Measurements from ENCODE around the gene PDCD1LG2.
"Not testable (repeated sequence)": the region's sequence is repeated elsewhere in the genome, so short reads cannot be mapped to it uniquely, and the experiment has no call there.

The PDCD1LG2 gene

GRCh38 chr9:5569891-5570290 is 59.6 kb downstream of the PDCD1LG2 start:
- Histone ChIP-seq H3K27ac (ENCODE audit: low read depth, low read length) (no peak overlapping the region), H3K4me1 (ENCODE audit: control insufficient read depth, insufficient read depth, low read length) (peaks cover 4% of the 10 kb centered on the region), H3K9me3 (ENCODE audit: control insufficient read depth, insufficient read depth, low read length) (no peaks in the 10 kb centered on the region), H3K9ac (ENCODE audit: low read depth, low read length) (no peak overlapping the region), H3K4me3 (ENCODE audit: low read depth, low read length) (no peak overlapping the region), H3K27me3 (ENCODE audit: control insufficient read depth, insufficient read depth, low read length) (no peaks in the 10 kb centered on the region), H3K36me3 (ENCODE audit: control insufficient read depth, insufficient read depth, low read length) (no peaks in the 10 kb centered on the region)

- H3K27ac ChIP-seq (ENCODE audit: low read depth, low read length): no peak overlapping the region
- no peaks in the 10 kb centered on the region for H3K27me3 ChIP-seq (ENCODE audit: control insufficient read depth, insufficient read depth, low read length)
- H3K4me1 ChIP-seq (ENCODE audit: control insufficient read depth, insufficient read depth, low read length): peaks cover 4% of the 10 kb centered on the region
- no peaks in the 10 kb centered on the region for H3K36me3 ChIP-seq (ENCODE audit: control insufficient read depth, insufficient read depth, low read length)
- H3K9ac ChIP-seq (ENCODE audit: low read depth, low read length): no peak overlapping the region
- H3K4me3 ChIP-seq (ENCODE audit: low read depth, low read length): no peak overlapping the region
- H3K9me3 ChIP-seq (ENCODE audit: control insufficient read depth, insufficient read depth, low read length): no peaks in the 10 kb centered on the region
These were observed 61.4 kb downstream of the PDCD1LG2 start for GRCh38 chr9:5571629-5572232.

GRCh38 chr9:5574097-5574496 is 63.8 kb downstream of the PDCD1LG2 start:
- Histone ChIP-seq H3K4me1 (ENCODE audit: control insufficient read depth, insufficient read depth, low read length) (peaks cover 4% of the 10 kb centered on the region), H3K4me3 (ENCODE audit: low read depth, low read length) (no peak overlapping the region), H3K9me3 (ENCODE audit: control insufficient read depth, insufficient read depth, low read length) (no peaks in the 10 kb centered on the region), H3K27me3 (ENCODE audit: control insufficient read depth, insufficient read depth, low read length) (no peaks in the 10 kb centered on the region), H3K9ac (ENCODE audit: low read depth, low read length) (no peak overlapping the region), H3K27ac (ENCODE audit: low read depth, low read length) (no peak overlapping the region), H3K36me3 (ENCODE audit: control insufficient read depth, insufficient read depth, low read length) (no peaks in the 10 kb centered on the region)

GRCh38 chr9:5575000-5575399 is 64.7 kb downstream of the PDCD1LG2 start:
- H3K9ac ChIP-seq (ENCODE audit: low read depth, low read length): no peak overlapping the region
- H3K36me3 ChIP-seq (ENCODE audit: control insufficient read depth, insufficient read depth, low read length): no peaks in the 10 kb centered on the region
- no peaks in the 10 kb centered on the region for H3K9me3 ChIP-seq (ENCODE audit: control insufficient read depth, insufficient read depth, low read length)
- H3K27ac ChIP-seq (ENCODE audit: low read depth, low read length): no peak overlapping the region
- H3K4me1 ChIP-seq (ENCODE audit: control insufficient read depth, insufficient read depth, low read length): peaks cover 4% of the 10 kb centered on the region
- no peak overlapping the region for H3K4me3 ChIP-seq (ENCODE audit: low read depth, low read length)
- H3K27me3 ChIP-seq (ENCODE audit: control insufficient read depth, insufficient read depth, low read length): no peaks in the 10 kb centered on the region

GRCh38 chr9:5577225-5577624 is 66.9 kb downstream of the PDCD1LG2 start:
- Histone ChIP-seq H3K4me1 (ENCODE audit: control insufficient read depth, insufficient read depth, low read length) (no peaks in the 10 kb centered on the region), H3K4me3 (ENCODE audit: low read depth, low read length) (no peak overlapping the region), H3K36me3 (ENCODE audit: control insufficient read depth, insufficient read depth, low read length) (no peaks in the 10 kb centered on the region), H3K9ac (ENCODE audit: low read depth, low read length) (no peak overlapping the region), H3K27me3 (ENCODE audit: control insufficient read depth, insufficient read depth, low read length) (no peaks in the 10 kb centered on the region), H3K27ac (ENCODE audit: low read depth, low read length) (no peak overlapping the region), H3K9me3 (ENCODE audit: control insufficient read depth, insufficient read depth, low read length) (no peaks in the 10 kb centered on the region)

- H3K9ac ChIP-seq (ENCODE audit: low read depth, low read length): no peak overlapping the region
- H3K9me3 ChIP-seq (ENCODE audit: control insufficient read depth, insufficient read depth, low read length): no peaks in the 10 kb centered on the region
- H3K4me3 ChIP-seq (ENCODE audit: low read depth, low read length): no peak overlapping the region
- H3K27ac ChIP-seq (ENCODE audit: low read depth, low read length): no peak overlapping the region
- H3K36me3 ChIP-seq (ENCODE audit: control insufficient read depth, insufficient read depth, low read length): no peaks in the 10 kb centered on the region
- H3K27me3 ChIP-seq (ENCODE audit: control insufficient read depth, insufficient read depth, low read length): no peaks in the 10 kb centered on the region
- H3K4me1 ChIP-seq (ENCODE audit: control insufficient read depth, insufficient read depth, low read length): no peaks in the 10 kb centered on the region
These were observed 67.8 kb downstream of the PDCD1LG2 start for GRCh38 chr9:5578018-5578697.

GRCh38 chr9:5578698-5579085 is 68.4 kb downstream of the PDCD1LG2 start:
- no peaks in the 10 kb centered on the region for H3K4me1 ChIP-seq (ENCODE audit: control insufficient read depth, insufficient read depth, low read length)

GRCh38 chr9:5579881-5580280 is 69.5 kb downstream of the PDCD1LG2 start:
- Histone ChIP-seq H3K27ac (ENCODE audit: low read depth, low read length) (no peak overlapping the region), H3K9me3 (ENCODE audit: control insufficient read depth, insufficient read depth, low read length) (no peaks in the 10 kb centered on the region), H3K27me3 (ENCODE audit: control insufficient read depth, insufficient read depth, low read length) (no peaks in the 10 kb centered on the region), H3K36me3 (ENCODE audit: control insufficient read depth, insufficient read depth, low read length) (no peaks in the 10 kb centered on the region), H3K4me3 (ENCODE audit: low read depth, low read length) (no peak overlapping the region), H3K9ac (ENCODE audit: low read depth, low read length) (no peak overlapping the region), H3K4me1 (ENCODE audit: control insufficient read depth, insufficient read depth, low read length) (no peaks in the 10 kb centered on the region)

More at GRCh38 chr9:5578698-5579085, 68.4 kb downstream of the PDCD1LG2 start:
- H3K27me3 ChIP-seq (ENCODE audit: control insufficient read depth, insufficient read depth, low read length): no peaks in the 10 kb centered on the region
- H3K9ac ChIP-seq (ENCODE audit: low read depth, low read length): no peak overlapping the region
- H3K4me3 ChIP-seq (ENCODE audit: low read depth, low read length): no peak overlapping the region
- no peak overlapping the region for H3K27ac ChIP-seq (ENCODE audit: low read depth, low read length)
- no peaks in the 10 kb centered on the region for H3K9me3 ChIP-seq (ENCODE audit: control insufficient read depth, insufficient read depth, low read length)
- no peaks in the 10 kb centered on the region for H3K36me3 ChIP-seq (ENCODE audit: control insufficient read depth, insufficient read depth, low read length)

- H3K27me3 ChIP-seq (ENCODE audit: control insufficient read depth, insufficient read depth, low read length): no peaks in the 10 kb centered on the region
- H3K27ac ChIP-seq (ENCODE audit: low read depth, low read length): no peak overlapping the region
- no peaks in the 10 kb centered on the region for H3K36me3 ChIP-seq (ENCODE audit: control insufficient read depth, insufficient read depth, low read length)
- no peak overlapping the region for H3K9ac ChIP-seq (ENCODE audit: low read depth, low read length)
- H3K4me3 ChIP-seq (ENCODE audit: low read depth, low read length): no peak overlapping the region
- no peaks in the 10 kb centered on the region for H3K4me1 ChIP-seq (ENCODE audit: control insufficient read depth, insufficient read depth, low read length)
- H3K9me3 ChIP-seq (ENCODE audit: control insufficient read depth, insufficient read depth, low read length): no peaks in the 10 kb centered on the region
These were observed 70.3 kb downstream of the PDCD1LG2 start for GRCh38 chr9:5580650-5581049.

- not testable (repeated sequence) for H3K9me3 ChIP-seq (ENCODE audit: control insufficient read depth, insufficient read depth, low read length); H3K27ac ChIP-seq (ENCODE audit: low read depth, low read length); H3K4me3 ChIP-seq (ENCODE audit: low read depth, low read length); H3K4me1 ChIP-seq (ENCODE audit: control insufficient read depth, insufficient read depth, low read length); H3K27me3 ChIP-seq (ENCODE audit: control insufficient read depth, insufficient read depth, low read length); H3K9ac ChIP-seq (ENCODE audit: low read depth, low read length); H3K36me3 ChIP-seq (ENCODE audit: control insufficient read depth, insufficient read depth, low read length)
These were observed 71.4 kb downstream of the PDCD1LG2 start for GRCh38 chr9:5581706-5582105.

GRCh38 chr9:5582835-5583195 is 72.5 kb downstream of the PDCD1LG2 start:
- H3K4me3 ChIP-seq (ENCODE audit: low read depth, low read length): no peak overlapping the region
- no peak overlapping the region for H3K9ac ChIP-seq (ENCODE audit: low read depth, low read length)
- H3K4me1 ChIP-seq (ENCODE audit: control insufficient read depth, insufficient read depth, low read length): no peaks in the 10 kb centered on the region
- no peaks in the 10 kb centered on the region for H3K27me3 ChIP-seq (ENCODE audit: control insufficient read depth, insufficient read depth, low read length)
- no peaks in the 10 kb centered on the region for H3K36me3 ChIP-seq (ENCODE audit: control insufficient read depth, insufficient read depth, low read length)
- no peak overlapping the region for H3K27ac ChIP-seq (ENCODE audit: low read depth, low read length)
- H3K9me3 ChIP-seq (ENCODE audit: control insufficient read depth, insufficient read depth, low read length): no peaks in the 10 kb centered on the region

Measured in HUES48 (cell line).